Lower leg skin (tissue), 4 donors: Measurements from ENCODE around the gene APOL2. TPM values are rescaled to one million over a fixed set of nuclear protein-coding genes. Genes with fewer than 3 reads are reported as not detected.

Source experiments
- DNase-seq, 2 donors: peaks; one replicate each; pipeline ENCODE4 v3.0.0-alpha.2; 2019; ENCODE audit warnings: low spot score in 2 of 2
- H3K4me3 ChIP-seq: fragments of 200-600 bp; sonication (generic); 2 replicates; pipeline ENCODE4 v1.5.1; 2017; ENCODE audit warnings: mild to moderate bottlenecking, low read depth; ENCODE audit not compliant: poor library complexity, severe bottlenecking
- POLR2A ChIP-seq, 2 donors: fragments of 450-650 bp; IDR thresholded peaks; one replicate each; pipeline ENCODE4 v1.6.1; 2016 to 2017; ENCODE audit warnings: antibody characterized with exemption in 2 of 2, mild to moderate bottlenecking in 1 of 2, moderate library complexity in 1 of 2
- WGBS, 2 donors: methylation state at CpG; one replicate each; pipeline ENCODE4 v1.1.5; 2018; 5-methylcytosine and 5-hydroxymethylcytosine counted together
- intact Hi-C: fragments of 100-400 bp; cut with DNase I; formaldehyde crosslinking; loops from one replicate; pipeline ENCODE4 v1.15.0; 2023; ENCODE audit warnings: low total_unique reads
- total RNA-seq, 4 donors: library from RNA; depleted of rRNA; stranded (reverse); fragments of >200 nt; gene quantifications; one replicate each; pipeline ENCODE4 v1.1.0, GENCODE V29; 2016
- TF ChIP-seq, protein P1 (sequence below), 3 donors: fragments of 450-650 bp; IDR thresholded peaks; one replicate each; pipeline ENCODE4 v1.5.1; 2016; ENCODE audit warnings: antibody characterized with exemption in 3 of 3, mild to moderate bottlenecking in 3 of 3, moderate library complexity in 2 of 3

APOL2 gene, protein sequence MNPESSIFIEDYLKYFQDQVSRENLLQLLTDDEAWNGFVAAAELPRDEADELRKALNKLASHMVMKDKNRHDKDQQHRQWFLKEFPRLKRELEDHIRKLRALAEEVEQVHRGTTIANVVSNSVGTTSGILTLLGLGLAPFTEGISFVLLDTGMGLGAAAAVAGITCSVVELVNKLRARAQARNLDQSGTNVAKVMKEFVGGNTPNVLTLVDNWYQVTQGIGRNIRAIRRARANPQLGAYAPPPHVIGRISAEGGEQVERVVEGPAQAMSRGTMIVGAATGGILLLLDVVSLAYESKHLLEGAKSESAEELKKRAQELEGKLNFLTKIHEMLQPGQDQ
- total RNA-seq: 10 to 100 TPM; 14.2 to 24.8 (median 20.0) TPM

DNA sequence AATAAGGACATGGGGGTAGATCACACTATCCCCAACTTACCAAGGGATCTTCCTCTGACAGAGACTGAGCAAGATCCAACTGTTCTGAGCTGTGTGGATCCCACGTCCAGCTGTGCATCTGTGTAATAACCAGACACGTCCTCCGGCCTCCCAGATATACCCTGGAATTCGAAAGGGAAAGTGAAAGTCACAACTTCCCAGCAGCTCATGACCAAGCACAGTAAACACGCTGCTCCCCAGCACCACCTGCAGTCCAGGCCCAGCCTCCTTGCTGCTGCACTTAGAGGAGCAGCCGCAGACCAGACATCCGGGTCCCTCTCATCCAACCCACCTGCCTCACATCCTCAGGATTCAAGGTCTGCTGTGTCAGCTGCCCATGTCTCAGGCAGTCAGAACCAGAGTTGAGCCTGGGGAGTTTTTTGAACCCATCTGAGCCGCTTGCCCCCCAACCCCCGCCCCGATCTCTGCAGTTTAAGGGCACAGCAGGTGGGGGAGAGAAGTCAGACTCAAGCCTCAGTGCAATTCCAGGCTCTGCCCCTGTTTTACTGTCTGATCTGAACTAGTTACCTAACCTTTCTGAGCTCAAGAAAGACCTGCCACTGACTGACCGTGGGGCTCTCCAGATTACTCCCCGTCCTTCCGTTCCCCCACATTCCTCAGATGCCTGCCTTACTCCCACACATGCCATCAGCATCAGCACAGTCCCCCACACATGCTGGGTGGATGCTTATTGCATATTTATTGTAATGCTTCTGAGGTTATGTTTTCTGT is at the start of gene APOL2:
APOL2 (minus strand) TSS at position 127 of the 771 bp plus-strand sequence. CDS start 6,365 bp downstream, outside the sequence.
- WGBS, 2 donors: 19 to 23% methylated on average over 12 to 13 of the region's 13 CpGs
- H3K4me3 ChIP-seq: peak within 1 kb of the TSS; percentile 60
- no peak for TF ChIP-seq POLR2A (IDR thresholded peaks at IDR 0.05)
- TF ChIP-seq, protein P1, sequence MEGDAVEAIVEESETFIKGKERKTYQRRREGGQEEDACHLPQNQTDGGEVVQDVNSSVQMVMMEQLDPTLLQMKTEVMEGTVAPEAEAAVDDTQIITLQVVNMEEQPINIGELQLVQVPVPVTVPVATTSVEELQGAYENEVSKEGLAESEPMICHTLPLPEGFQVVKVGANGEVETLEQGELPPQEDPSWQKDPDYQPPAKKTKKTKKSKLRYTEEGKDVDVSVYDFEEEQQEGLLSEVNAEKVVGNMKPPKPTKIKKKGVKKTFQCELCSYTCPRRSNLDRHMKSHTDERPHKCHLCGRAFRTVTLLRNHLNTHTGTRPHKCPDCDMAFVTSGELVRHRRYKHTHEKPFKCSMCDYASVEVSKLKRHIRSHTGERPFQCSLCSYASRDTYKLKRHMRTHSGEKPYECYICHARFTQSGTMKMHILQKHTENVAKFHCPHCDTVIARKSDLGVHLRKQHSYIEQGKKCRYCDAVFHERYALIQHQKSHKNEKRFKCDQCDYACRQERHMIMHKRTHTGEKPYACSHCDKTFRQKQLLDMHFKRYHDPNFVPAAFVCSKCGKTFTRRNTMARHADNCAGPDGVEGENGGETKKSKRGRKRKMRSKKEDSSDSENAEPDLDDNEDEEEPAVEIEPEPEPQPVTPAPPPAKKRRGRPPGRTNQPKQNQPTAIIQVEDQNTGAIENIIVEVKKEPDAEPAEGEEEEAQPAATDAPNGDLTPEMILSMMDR (IDR thresholded peaks at IDR 0.05): peak in 1 of 3 donors; percentile 78
- peak; percentile 89 to 96 for DNase-seq
- intact Hi-C loops: loop anchor here (10.0 kb wide), 1 partner anchor 55 kb away; no protein-coding TSS in a partner anchor

DNA sequence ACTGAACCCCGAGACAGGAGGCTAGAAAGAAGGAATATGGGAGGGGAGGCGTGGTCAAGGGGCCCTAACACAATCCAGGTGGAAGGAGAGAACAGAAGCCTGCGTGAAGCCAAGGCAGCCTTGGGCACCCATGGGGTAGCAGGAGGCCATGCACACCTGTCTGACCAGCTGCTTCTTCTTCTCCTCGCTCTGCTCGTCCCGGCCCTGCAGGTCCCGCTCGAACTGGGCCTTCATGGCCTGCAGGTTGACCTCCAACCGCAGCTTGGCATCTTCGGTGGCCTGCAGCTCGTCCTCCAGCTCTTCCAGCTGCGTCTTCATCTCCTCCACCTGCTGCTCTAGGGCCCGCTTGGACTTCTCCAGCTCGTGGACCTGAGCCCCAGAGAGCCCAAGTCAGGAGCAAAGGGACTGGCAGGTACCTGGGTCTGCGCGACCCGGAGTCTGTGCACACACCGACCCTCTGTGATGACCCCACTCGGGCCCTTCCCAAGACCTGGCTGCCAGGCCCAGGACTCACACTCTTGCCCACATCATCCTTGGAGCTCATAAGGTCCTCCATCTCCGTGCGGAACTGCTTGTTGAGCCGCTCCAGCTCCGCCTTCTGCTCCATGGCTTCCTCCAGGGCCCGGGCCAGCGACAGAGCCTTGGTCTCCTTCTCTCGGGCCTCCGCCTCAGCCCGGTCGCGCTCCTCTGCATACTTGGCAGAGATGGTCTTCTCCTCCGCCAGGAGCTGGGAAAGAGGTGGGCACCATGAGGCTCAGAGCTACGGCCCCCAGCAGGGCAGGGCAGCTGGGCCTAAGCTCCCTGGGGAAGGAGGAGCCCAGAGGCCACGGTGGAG is 49.5 kb upstream of the APOL2 start:
- no peak overlapping the region for H3K4me3 ChIP-seq
- no peak for DNase-seq
- intact Hi-C loops: loop anchor here (10.0 kb wide), 2 partner anchors 94 to 144 kb away; no protein-coding TSS in a partner anchor
- WGBS, 2 donors: 87 to 94% methylated on average over 33 of the region's 33 CpGs
- no peak for TF ChIP-seq POLR2A (IDR thresholded peaks at IDR 0.05)
- TF ChIP-seq, protein P1 (IDR thresholded peaks at IDR 0.05): no peak

DNA sequence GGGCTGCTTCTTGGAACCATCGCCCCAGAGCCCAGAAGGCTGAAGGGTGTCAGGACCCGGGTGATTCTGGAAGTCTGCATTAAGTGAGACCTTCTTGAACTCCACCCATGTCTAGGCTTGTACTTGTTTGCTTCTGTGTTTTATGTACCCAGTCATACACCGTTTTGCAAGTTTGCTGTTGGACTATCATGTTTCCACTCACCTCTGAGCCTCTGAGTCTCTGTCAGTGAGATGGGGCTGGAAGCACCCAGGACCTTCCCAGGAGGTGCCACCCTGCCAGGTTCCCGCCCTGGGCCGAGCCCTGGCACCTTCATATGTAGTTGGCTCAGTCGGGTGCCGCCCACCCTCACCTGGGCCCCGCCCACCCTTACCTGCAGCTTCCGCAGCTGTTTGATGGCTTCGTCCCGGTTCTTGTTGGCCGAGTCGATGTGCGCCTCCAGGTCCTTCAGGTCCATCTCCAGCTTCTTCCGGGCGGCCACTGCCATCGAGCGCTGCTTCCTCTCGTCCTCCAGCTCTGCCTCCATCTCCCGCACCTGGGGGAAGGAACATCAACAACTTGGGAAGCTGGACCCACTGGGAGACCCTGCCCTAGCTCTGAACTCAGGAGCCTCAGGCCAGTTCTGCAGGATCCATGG is 48.7 kb upstream of the APOL2 start:
- TF ChIP-seq, protein P1 (IDR thresholded peaks at IDR 0.05): no peak
- TF ChIP-seq POLR2A (IDR thresholded peaks at IDR 0.05): no peak
- WGBS, 2 donors: 56 to 69% methylated on average over 19 to 20 of the region's 20 CpGs
- H3K4me3 ChIP-seq: no peak overlapping the region
- DNase-seq: no peak
- intact Hi-C loops: loop anchor here (10.0 kb wide), 2 partner anchors 93 to 143 kb away; no protein-coding TSS in a partner anchor

DNA sequence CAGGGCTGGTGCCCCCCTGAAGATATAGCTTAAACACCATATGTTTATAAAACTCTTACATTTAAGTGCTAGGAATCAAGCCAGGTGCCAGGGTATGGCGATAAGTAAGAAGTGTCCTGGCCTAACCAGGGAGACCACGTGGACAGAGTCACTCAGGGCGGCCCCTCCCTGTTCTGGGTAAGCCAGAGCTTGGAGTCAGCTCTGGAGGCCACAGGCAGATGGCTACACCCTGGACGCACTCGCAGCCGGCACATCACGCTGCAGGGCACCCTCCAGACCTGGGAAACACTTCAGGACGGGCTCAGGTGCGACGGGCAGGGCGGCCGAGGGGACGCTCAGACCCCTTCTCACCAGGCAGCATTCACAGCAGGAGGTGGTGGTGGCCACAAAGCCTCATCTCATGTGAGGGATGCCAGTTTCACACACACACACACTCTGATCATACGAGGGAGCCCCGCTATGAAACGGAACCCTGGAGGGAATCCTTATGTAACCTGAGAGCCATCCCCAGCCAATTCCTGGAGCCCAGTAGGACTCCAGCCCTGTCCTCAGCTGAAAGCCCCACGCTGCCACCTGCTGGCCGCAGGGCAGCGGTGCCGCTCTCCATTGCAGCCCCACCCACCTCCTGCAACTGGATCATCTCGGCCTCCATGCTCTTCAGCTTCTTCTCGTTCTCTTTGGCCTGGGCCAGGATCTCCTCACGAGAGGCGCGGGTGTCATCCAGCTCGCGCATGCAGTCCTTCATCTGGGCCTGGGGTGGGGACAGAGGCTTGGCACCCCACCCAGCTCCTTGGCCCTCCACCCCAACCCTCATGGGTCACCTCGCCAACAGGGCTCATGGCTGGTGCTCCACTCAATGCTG is 47.0 kb upstream of the APOL2 start:
- H3K4me3 ChIP-seq: no peak overlapping the region
- DNase-seq: peak; percentile 71 to 96
- TF ChIP-seq, protein P1 (IDR thresholded peaks at IDR 0.05): peak in 1 of 3 donors; percentile 84
- no peak for TF ChIP-seq POLR2A (IDR thresholded peaks at IDR 0.05)
- WGBS, 2 donors: 46 to 77% methylated on average over 19 to 27 of the region's 28 CpGs
- intact Hi-C loops: loop anchor here (10.0 kb wide), 2 partner anchors 92 to 142 kb away; no protein-coding TSS in a partner anchor
